KG1 (cell line): ENCODE data around the gene AQP3.
"Not testable (repeated sequence)": the region's sequence is repeated elsewhere in the genome, so short reads cannot be mapped to it uniquely, and the experiment has no call there.

ENCODE experiments used
- DNase-seq: peaks from one replicate; lab custom pipeline; 2025; lab: John Stamatoyannopoulos, UW

Gene AQP3

DNA sequence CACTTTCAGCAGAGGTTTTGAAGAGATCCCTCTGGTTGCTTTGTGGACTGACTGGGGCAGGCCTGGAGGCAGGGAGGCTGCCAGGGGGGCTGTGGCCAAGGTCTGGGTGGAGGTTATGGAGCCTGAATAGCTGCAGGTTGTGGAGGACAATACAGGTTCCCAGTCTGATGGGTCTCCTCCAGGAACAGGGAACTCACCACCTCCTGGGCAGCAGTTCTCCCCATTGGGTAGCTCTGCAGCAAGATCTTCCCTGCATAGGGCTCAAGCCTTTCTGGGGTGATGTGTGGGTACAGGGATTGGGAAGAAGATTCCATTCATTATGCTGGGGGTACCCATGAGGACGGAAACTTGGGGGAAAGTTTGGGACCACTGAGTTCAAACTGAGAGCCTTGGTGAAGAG lies 6.8 kb downstream of the AQP3 start:
- DNase-seq: no peak

DNA sequence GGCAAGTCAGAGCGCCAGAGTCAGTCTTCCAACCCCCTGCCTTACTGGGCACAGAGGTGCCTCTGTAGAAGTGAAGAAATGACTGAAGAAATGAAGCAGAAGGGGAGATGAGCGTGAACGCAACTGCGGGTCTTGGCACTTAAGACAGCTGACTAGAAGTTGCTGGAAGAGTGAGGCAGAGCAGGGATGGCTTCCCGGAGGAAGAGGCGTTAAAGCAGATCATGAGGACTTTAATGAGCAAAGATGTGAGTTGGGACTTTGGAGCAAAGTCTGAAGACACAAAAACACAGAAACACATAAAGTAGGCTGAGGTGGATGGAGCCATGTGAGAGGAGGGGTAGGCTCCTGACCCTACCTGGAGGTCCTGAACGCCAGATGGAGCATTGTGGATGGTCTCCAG lies 7.2 kb downstream of the AQP3 start:
- DNase-seq: no peak

DNA sequence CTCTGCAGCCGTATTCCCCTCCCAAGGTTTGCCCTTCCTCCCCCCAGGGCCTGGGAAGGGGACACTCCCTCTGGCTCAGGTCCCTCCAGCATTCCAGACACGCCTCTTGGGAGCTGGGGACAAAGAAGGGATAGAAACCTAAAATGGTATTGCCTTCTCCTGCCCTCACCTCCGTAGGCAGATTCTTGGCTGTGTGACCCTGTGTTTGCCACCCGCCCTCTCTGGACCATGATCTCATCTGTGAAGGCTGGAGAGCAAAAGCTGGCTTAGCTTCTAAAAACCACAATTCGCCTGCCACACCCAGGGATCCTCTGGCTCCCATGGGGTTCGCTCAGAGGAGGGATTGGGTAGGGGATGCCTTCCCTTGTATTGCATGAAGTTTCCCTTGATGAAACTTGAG lies 7.7 kb downstream of the AQP3 start:
- DNase-seq: no peak

DNA sequence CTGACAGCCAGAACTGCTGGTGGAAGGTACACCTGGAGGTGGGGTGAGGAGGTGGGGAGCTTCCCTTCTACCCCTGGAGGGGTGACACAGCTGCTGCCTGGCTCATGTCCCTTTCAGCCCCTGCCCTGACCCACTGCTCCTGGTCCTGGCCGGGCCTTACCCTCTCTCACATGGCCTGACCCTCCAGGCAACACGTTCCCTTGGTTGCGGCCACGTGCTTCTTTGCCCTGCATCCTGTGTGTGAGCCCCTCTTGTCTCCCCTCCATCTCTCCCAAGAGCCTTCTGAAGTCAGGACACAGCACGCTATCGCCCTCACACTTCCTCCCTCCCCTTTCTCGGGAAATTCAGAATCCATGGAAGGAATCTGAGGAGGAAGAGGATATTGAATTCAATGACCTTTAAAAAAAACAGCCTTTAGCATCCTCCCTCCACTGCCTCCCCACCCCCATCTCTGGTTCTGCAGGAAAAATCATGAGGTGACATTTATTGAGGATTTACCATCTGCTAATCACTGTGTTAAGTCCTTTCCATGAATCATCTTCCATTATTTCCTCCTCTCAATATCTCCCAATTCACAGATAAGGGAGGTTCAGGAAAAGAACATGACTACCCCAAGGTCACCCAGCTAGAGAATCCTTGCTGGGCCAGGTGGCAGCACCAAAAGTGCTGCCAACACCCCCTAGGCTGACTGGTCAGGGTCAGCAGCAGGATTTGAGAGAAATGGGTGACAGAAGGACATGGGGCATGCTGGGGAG lies 8.3 kb downstream of the AQP3 start:
- no peak for DNase-seq

DNA sequence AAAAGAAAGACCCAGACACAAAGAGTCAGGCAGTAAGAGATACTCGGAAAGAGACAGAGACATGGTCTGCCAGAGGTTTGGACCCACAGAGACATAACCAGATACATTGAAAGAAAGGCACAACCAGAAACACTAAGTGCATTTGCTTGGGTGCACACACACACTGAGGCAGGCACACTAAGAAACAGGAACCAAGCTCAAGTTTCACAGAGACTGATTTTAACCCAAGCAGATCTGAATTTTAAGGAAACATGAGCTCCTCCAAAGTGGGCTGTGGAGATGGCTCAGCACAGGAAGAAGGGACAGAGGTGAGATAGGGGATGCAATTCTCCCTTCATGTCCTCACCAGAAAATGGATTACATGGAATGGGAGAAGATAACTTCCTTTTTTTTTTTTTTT lies 9.5 kb downstream of the AQP3 start:
- no peak for DNase-seq

DNA sequence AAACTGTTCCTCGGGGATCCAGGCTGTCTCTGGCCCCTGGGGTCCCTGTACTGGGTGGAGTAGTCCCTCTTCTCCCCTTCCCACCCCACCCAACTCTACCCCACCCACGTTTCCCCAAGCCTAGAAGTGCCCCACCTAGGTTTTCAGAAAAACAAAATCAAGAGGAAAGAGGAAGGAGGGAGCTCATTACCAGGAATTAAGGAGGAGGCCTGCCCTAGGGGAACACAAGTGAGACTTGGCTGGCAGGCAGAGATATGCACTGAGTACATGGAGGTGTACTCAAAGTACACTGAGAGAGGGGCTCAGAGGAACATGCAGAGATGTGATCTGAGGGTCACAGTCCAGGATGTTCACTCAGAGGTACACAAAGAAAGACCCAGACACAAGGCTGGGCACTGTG lies 10.2 kb downstream of the AQP3 start:
- no peak for DNase-seq

DNA sequence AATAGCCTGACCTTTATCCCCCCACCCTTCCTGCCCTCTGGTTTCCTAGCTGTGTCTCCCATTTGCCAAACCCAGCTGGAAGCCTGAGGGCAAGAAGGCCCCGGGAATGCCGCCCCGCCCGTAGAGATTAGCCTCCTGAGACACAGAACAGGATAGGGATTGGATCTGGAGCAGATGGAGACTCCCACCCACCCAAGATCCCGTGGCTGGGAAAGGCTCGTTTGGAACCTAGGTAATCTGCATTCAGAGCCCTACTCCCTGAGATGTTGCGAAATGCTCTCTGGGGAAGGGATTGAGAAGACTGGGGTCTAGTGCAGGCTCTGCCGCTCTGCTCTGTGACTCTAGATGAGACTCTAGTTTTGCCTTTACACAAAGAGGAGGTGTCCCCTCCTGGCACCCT lies 10.9 kb downstream of the AQP3 start:
- DNase-seq: no peak

DNA sequence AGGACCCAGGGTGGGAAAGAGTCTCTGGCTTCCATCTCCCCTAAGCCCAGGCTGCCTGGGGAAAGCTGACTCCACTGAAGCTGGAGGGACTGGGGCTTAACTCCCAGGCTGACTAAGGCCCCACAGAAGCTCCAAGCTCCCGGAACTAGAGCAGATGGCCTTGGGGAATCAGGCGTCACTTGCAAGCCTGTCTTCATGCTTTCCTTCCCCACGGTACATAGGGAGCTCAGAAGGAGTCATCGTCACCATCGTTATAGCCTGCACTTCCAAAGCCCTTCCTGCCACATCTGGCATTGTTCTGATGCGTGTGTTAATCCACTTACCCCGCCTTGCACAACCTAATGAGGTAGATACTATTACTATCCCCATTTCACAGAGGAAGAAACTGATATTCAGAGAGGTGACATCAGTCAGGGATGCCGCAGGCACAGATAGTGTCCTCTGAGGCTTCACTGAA lies 11.5 kb downstream of the AQP3 start:
- no peak for DNase-seq

DNA sequence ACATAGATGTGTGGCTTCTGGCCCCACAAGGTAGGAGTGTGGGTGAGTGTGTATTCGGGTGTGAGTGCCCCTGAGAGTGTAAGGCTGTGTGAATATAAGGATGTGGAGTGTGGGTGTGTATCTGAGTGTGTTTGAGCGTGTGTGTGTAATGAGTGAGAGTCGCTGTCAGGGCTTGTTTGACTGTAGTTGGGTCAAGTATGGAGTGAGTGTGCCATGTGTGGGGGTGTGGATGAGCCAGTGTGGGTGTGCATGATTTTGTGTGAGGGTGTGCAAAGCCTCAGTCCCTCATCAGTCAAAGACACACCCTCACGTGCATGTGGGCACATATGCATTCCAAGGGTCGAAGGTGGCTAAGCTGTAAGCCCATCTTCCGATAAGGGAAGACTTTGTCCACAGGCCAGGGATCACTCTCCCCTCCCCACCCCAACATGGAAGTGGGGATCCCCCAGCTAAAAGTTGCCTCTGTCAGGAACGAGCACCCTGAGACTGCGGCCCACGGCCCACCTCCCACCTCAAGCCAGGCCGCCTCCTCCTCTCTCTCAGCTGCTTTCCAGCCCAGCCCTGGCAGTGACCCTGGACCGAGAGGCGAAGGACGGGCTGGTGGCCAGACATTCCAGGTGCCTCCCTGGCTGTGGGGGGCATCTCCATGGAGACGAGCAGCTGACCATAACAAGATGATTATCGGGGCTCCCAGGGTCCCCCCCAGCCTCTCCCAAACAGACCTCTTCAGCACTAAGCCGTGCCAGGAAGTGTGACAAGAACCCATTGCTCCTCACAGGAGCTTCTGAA lies 12.9 kb downstream of the AQP3 start:
- DNase-seq: no peak

DNA sequence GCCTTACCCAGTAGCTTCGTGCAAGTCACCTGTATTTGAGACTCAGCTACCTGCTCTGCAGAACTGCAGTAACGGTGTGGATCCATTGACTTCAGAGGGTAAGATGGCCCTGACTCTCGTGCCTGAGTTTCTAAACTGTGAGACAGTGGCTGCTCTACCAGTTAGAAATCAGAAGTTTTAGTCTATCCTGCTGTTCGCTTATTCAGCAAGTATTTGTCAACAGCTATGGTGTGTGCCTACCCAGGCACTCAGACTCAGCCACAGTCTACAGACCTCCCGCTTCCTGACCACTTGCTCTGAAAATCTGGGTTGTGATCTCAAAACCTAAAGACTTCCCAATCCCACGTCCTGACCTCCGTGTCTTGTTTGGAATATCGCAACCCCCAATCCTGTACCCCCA lies 13.5 kb downstream of the AQP3 start:
- no peak for DNase-seq

DNA sequence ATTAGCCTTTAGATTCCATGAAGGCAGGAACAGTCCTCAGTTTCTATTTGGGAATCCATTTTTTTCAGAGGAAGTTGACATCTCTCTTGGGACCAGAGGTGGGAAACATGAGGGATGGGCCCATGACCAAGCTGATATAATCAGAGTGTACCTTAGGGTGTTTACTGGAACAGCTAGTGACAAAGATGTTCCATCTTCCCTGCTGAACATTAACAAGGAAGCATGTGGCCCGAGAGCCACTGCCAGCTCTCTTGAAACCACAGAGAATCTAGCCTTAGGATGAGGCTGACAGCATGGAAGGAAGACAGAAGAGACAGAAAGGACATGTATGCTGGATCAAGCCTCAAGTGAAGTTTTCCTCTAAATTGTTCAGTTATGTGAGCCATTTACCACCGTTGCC lies 16.0 kb downstream of the AQP3 start:
- DNase-seq: no peak

DNA sequence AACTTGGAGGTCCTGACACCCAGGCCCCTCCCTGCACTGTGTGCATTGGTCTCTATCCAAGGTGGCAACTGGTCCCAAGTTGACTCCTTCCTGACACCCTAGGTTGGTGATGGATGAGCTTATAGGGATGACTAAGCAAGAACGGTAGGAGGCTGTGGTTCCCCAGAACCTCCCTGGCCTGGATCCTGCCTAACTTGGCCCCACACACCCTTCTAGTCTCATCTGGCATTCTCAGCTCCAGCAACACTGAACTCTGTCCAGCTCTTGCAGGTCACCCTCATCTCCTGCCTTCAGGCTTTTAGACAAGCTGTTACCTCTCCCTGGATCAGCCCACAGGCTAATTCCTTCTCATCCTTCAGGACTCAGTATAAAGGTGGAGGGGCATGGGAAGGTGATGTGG lies 16.5 kb downstream of the AQP3 start:
- DNase-seq: no peak

DNA sequence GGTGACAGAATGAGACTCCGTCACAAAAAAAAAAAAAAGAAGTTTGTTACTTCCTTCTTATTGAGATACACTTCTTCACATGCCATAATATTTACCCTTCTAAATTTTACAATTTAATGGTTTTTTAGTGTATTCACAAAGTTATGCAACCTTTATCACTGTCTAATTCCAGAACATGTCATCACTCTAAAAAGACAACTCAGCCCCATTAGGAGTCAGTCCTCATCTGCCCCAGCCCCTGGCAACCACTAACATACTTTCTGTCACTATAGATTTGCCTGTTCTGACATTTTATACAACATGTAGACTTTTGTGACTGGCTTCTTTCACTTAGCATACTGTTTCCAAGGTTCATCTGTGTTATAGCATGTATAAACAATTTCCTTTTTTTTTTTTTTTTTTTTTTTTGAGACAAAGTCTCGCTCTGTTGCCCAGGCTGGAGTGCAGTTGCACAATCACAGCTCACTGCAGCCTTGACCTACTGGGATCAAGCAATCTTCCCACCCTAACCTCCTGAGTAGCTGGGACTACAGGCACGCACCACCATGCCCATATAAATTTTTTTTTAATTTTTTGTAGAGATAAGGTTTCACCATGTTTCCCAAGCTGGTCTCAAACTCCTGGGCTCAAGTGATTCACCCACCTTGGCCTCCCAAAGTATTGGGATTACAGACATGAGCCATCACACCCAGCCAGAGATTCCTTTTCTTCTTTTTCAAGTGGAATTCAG lies 18.0 kb downstream of the AQP3 start:
- DNase-seq: no peak

DNA sequence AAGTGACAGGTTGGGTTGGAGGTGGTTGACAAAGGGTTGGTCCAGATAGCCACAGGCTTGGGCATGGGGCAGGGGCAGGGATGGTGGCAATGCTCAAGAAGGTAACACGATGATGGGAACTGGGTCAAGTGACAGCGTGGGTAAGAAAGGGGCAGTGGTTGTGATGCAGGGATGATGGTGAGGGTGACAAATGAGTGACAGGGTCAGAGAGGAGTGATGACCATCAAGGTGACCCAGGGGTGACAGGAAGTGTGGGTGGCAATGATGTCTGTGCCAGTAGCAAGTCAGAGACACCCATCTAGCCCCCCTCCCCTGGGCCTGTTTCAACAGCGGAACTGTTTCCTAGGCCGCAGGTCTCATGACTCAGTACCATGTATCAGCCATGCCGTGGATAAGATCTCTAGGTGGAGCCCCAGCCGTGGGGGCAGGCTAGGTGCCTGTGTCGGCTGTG lies 20.5 kb downstream of the AQP3 start:
- DNase-seq: no peak

DNA sequence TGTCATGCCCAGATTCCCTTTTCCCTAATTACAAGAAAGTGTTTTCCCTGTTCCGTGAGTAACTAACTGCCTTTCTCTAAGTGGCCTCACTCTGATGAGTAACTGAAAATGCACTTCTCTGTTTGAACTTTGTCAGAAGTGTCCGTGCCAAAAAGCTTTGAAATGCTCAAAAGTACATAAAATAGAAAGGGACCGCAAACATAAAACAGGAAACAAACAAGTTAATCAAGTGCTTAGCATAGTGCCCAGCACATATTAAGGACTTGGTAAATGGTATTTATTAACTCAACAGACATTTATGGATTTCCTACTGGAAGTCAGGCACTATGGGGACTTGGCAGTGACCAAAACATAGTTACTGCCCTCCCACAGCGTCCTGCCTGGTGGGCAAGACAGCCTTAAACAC lies 22.3 kb downstream of the AQP3 start:
- no peak for DNase-seq

DNA sequence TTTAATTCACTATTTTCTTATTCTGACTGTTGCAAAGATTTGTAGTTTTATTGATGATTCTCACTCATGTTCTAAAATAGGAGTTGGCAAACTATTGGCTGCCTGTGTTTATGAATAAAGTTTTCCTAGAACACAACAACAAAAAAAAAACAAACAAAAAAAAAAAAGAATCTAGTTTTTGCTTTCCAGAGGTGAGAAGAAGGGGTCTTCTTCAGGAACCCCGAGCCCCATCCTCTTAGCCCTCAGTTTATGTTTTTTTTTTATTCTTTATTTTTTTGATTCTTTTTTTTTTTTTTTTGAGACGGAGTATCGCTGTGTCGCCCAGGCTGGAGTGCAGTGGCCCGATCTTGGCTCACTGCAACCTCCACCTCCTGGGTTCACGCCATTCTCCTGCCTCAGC lies 22.9 kb downstream of the AQP3 start:
- DNase-seq: not testable (repeated sequence)

DNA sequence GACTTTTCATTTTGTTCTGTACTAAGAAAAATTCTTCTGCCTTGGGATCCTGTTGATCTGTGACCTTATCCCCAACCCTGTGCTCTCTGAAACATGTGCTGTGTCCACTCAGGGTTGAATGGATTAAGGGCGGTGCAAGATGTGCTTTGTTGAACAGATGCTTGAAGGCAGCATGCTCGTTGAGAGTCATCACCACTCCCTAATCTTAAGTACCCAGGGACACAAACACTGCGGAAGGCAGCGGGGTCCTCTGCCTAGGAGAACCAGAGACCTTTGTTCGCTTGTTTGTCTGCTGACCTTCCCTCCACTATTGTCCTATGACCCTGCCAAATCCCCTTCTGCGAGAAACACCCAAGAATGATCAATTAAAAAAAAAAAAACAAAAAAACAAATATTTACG lies 23.4 kb downstream of the AQP3 start:
- DNase-seq: not testable (repeated sequence)

DNA sequence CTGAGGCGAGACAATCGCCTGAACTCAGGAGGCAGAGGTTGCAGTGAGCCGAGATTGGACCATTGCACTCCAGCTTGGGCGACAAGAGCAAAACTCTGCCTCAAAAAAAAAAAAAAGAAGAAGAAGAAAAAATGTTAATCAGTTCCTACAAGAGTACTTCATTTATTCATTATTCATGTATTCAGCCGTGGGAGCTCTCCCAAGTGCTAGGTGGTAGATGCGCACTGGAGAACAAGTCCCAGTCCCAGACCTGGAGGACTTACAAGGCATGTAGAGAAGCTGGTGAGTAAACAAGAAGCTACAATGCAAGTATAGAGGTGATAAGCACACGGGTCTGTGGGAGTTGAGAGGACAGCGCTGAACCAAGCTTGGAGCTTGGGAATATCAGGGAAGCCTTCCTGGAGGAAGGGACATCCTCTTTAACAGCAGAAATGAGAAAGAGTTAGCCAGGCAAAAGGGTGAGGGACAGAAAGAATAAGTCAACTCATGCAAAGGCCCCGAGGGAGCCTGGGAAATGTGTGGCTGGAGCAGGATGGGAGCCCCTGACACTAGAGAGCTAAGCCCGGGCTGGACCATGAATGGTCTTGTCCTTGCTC lies 27.6 kb downstream of the AQP3 start:
- DNase-seq: no peak

DNA sequence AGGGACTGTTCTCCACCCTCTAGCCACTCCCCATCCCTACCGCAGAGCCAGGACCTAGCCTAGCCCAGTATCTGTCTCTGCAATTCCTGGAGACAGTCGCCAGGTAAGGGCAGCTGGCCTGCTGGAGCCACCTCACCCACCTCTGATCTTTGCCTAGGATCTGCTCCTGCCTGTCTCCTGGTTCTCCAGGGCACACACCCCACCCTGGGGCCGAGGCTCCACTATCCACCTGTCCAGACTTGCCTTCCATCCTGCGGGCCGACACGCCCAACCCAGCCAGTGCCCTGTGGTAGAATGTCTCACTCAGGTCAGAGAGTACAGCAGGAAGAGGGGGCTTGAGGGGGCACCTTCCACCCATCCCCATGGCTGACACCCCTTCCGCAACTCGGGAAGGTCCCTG lies 29.3 kb downstream of the AQP3 start:
- DNase-seq: no peak

DNA sequence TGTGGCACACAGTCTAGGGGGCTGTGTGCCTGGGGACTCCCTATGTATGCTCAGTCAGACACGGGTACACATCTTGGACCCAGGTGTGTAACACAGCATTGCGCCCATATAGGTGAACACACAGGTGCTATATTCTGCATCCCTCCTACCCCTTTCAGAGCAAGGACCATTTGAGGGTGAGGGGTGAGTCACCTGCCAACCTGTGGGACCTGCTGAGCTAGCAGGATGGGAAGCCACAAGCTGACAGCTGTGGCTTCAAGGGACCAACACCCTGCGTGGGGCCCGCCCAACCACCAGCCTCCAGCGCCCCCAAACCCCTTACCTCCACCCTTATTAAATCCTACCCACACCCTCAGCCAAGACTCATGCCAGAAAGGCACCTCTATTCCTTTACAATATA lies 30.4 kb downstream of the AQP3 start:
- DNase-seq: no peak

DNA sequence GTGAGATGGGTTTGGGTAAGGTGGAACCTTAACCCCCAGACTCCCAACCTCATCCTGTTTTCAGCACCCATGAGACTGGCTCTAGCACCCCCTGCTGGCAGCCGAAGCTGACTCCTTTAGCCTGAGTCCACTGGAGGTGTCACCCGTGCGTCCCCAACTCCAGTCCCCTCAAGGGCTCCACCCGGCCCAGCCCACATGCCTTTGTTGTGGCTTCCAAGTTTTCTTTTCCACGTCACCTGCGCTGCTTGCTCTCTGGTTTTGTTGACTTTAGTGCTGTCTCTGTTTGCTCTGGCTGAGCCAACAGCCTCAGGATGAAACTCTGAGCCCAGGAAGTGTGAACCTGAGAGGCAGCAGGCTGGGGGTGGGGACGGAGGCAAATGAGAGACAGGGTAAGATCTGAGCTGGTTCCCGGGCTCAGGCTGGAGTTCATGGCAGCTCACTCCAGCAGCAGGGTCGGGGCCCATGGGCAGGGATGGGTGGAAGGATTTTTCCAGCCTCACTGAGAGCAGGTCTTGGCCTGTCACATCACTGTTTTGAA lies 31.8 kb downstream of the AQP3 start:
- DNase-seq: no peak

DNA sequence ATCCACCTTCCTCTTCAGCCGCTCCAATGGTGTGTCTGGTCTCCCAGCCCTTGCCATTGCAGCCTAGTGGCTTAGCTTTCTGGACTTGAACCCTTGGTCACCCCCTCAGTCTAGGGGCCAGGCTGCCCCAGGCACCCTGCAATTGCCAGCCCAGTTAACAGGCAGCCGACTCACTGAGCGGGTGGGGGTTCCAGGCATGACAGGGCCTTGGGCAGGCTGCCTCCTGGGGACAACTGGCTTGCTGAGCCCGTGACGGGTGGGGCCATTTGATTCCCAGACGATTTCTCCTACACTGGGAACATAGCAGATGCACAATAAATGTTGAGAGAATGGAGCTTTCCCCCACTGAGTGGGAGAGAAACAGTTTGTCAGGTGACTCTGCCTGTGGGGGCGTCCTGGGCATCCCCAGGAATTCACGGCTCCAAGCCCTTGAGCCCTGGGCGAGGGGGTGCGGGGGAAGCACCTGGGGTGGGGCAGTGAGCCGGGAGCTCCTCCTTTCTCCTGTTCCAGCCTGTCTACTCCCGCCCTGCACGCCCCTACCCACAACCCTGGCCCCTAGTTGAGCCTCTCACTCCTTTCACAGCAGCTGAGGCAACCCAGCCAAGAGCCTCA lies 32.4 kb downstream of the AQP3 start:
- DNase-seq: no peak
